GM23338 (cell line): Measurements from ENCODE around the gene POLQ. TPM values are rescaled to one million over a fixed set of nuclear protein-coding genes. Genes with fewer than 3 reads are reported as not detected.
"Not testable (repeated sequence)": the region's sequence is repeated elsewhere in the genome, so short reads cannot be mapped to it uniquely, and the experiment has no call there.

ENCODE experiments used
- ATAC-seq: fragments of 200-7000 bp; cut with Tn5 transposase; 3 replicates; pipeline ENCODE4 v1.9.1; 2020
- DNase-seq: peaks from one replicate; pipeline ENCODE4 v3.0.0-alpha.2; 2015; ENCODE audit warnings: low spot score
- H2AFZ ChIP-seq: fragments of 200-600 bp; sonication (generic); 2 replicates; pipeline ENCODE4 v1.8.0; 2016; ENCODE audit warnings: antibody characterized with exemption, mild to moderate bottlenecking, moderate library complexity
- H3F3A ChIP-seq: fragments of 200-600 bp; sonication (generic); replicated peaks from 2 replicates; pipeline ENCODE4 v1.8.0; 2017; ENCODE audit warnings: antibody characterized with exemption, mixed run types, low read depth
- H3K27ac ChIP-seq: fragments of 200-600 bp; sonication (generic); 2 replicates; pipeline ENCODE4 v1.6.1; 2016; ENCODE audit warnings: low read depth
- H3K27me3 ChIP-seq: fragments of 200-600 bp; sonication (generic); 2 replicates; pipeline ENCODE4 v1.8.0; 2016; ENCODE audit warnings: mild to moderate bottlenecking, mixed run types, moderate library complexity; ENCODE audit not compliant: insufficient read depth
- H3K36me3 ChIP-seq: fragments of 200-600 bp; sonication (generic); 2 replicates; pipeline ENCODE4 v1.8.0; 2016; ENCODE audit warnings: mild to moderate bottlenecking; ENCODE audit not compliant: insufficient read depth
- H3K4me1 ChIP-seq: fragments of 200-600 bp; sonication (generic); 2 replicates; pipeline ENCODE4 v1.8.0; 2016; ENCODE audit warnings: mild to moderate bottlenecking, moderate library complexity; ENCODE audit not compliant: insufficient read depth
- H3K4me2 ChIP-seq: fragments of 200-600 bp; sonication (generic); 2 replicates; pipeline ENCODE4 v1.7.1; 2017; ENCODE audit warnings: mixed run types
- H3K4me3 ChIP-seq: fragments of 200-600 bp; sonication (generic); 2 replicates; pipeline ENCODE4 v1.6.1; 2016; ENCODE audit warnings: mixed run types
- H3K79me2 ChIP-seq: fragments of 200-600 bp; sonication (generic); replicated peaks from 2 replicates; pipeline ENCODE4 v1.8.0; 2017; ENCODE audit warnings: mild to moderate bottlenecking; ENCODE audit not compliant: insufficient read depth
- H3K9me2 ChIP-seq: fragments of 200-600 bp; sonication (generic); 2 replicates; pipeline ENCODE4 v1.8.0; 2017; ENCODE audit not compliant: insufficient read depth
- H4K20me1 ChIP-seq: fragments of 200-600 bp; sonication (generic); replicated peaks from 2 replicates; pipeline ENCODE4 v1.8.0; 2017; ENCODE audit warnings: mild to moderate bottlenecking; ENCODE audit not compliant: insufficient read depth
- H3K27ac Mint-ChIP-seq: 2 replicates; pipeline ENCODE4 v1.8.0; 2020; ENCODE audit warnings: inconsistent platforms, mild to moderate bottlenecking, moderate library complexity, mixed read lengths
- H3K27me3 Mint-ChIP-seq: 3 replicates; pipeline ENCODE4 v1.8.0; 2022; ENCODE audit warnings: low read depth, mild to moderate bottlenecking, moderate library complexity, mixed read lengths, inconsistent platforms; ENCODE audit not compliant: insufficient read depth, poor library complexity
- H3K36me3 Mint-ChIP-seq: 3 replicates; pipeline ENCODE4 v1.8.0; 2021; ENCODE audit warnings: low read depth, mild to moderate bottlenecking, inconsistent platforms, moderate library complexity, mixed read lengths
- H3K4me1 Mint-ChIP-seq: 3 replicates; pipeline ENCODE4 v1.8.0; 2020; ENCODE audit warnings: mild to moderate bottlenecking, inconsistent platforms, mixed read lengths
- H3K4me3 Mint-ChIP-seq: 3 replicates; pipeline ENCODE4 v1.8.0; 2021; ENCODE audit warnings: moderate library complexity, mild to moderate bottlenecking, inconsistent platforms, mixed read lengths
- H3K9me3 Mint-ChIP-seq: 3 replicates; pipeline ENCODE4 v1.8.0; 2020; ENCODE audit warnings: moderate library complexity, mild to moderate bottlenecking, inconsistent platforms, mixed read lengths
- polyA plus RNA-seq: library from polyadenylated mRNA; unstranded; fragments of >200 nt; fragmentation: Nextera tagmentation; extraction: Ambion mirVana; gene quantifications from 2 replicates; pipeline ENCODE4 v1.2.1, GENCODE V29; 2016
- total RNA-seq: library from RNA; depleted of rRNA; stranded (reverse); fragments of >200 nt; shearing (Covaris generic); gene quantifications from 2 replicates; pipeline ENCODE4 v1.2.3, GENCODE V29; 2014; rRNA removed

Gene POLQ
- total and polyA plus RNA-seq, 2 experiments from 2014 or later, result 6.9 to 20.6 TPM

- not testable (repeated sequence) for H3K4me2 ChIP-seq, H3K4me3 Mint-ChIP-seq, H3K9me2 ChIP-seq, H2AFZ ChIP-seq, H3K27ac Mint-ChIP-seq, H3K36me3 ChIP-seq, H3K4me1 ChIP-seq, H3K27me3 ChIP-seq, DNase-seq, H3K27me3 Mint-ChIP-seq, H3F3A ChIP-seq, ATAC-seq, H3K27ac ChIP-seq, H3K4me1 Mint-ChIP-seq, H3K4me3 ChIP-seq, H4K20me1 ChIP-seq, H3K79me2 ChIP-seq
- Mint-ChIP-seq H3K36me3 (peaks cover 15% of the 10 kb centered on the region), H3K9me3 (peaks cover 12% of the 10 kb centered on the region; the same call in 2 of the 3 replicates)
Measured at GRCh38 chr3:121395967-121396366, 149.8 kb downstream of the POLQ start.

GRCh38 chr3:121388308-121388707 is 157.5 kb downstream of the POLQ start:
- not testable (repeated sequence) for H3K36me3 Mint-ChIP-seq, ATAC-seq, H3K4me1 Mint-ChIP-seq, H3K9me2 ChIP-seq, H3K27ac ChIP-seq, H2AFZ ChIP-seq, H3K9me3 Mint-ChIP-seq, H3K36me3 ChIP-seq, H3K79me2 ChIP-seq, H3K27me3 ChIP-seq, H3F3A ChIP-seq, H3K4me3 ChIP-seq, DNase-seq, H3K4me3 Mint-ChIP-seq, H3K4me1 ChIP-seq, H3K4me2 ChIP-seq, H3K27me3 Mint-ChIP-seq, H4K20me1 ChIP-seq, H3K27ac Mint-ChIP-seq

Other genes starting within 250 kb of the POLQ start
- gene ARGFX, start 22.0 kb upstream of the POLQ start, total RNA-seq, result not detected in 2 replicates
- not detected in 2 replicates for gene ARGFX, start 22.0 kb upstream of the POLQ start, polyA plus RNA-seq
- 0.03 and 0.23 TPM in 2 replicates for gene FBXO40, start 47.4 kb upstream of the POLQ start, total RNA-seq
- 0.05 TPM in 1 of 2 replicates, not detected in the other for gene FBXO40, start 47.4 kb upstream of the POLQ start, polyA plus RNA-seq
- 0.66 and 0.93 TPM in 2 replicates for gene HCLS1, start 114.9 kb upstream of the POLQ start, total RNA-seq
- gene HCLS1, start 114.9 kb upstream of the POLQ start, polyA plus RNA-seq, result 0.63 and 1.1 TPM in 2 replicates
- gene GOLGB1, start 203.8 kb upstream of the POLQ start, total RNA-seq, result 19.8 and 34.5 TPM in 2 replicates
- gene GOLGB1, start 203.8 kb upstream of the POLQ start, polyA plus RNA-seq, result 43.7 and 56.8 TPM in 2 replicates